Measurements from ENCODE around the gene CEP162.
"Not testable (repeated sequence)": the region's sequence is repeated elsewhere in the genome, so short reads cannot be mapped to it uniquely, and the experiment has no call there.

CEP162 gene

DNA sequence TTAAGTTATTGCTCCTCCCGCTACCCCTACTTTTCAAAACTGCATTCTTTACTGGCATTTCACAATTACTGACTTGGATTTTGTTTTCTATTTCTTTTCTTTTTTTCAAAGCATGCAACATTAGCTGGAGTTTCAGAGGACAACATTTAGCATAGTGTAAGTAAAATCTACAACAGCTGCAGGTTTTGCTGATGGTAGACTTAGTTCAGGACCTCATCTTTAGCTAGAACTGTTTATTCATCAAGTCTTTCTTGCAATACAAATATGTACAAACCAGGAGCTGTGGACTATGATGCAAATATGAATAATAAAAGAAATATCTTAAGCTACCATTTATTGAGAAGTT, 728 bp upstream of the CEP162 start:
- no peak for DNase-seq

DNA sequence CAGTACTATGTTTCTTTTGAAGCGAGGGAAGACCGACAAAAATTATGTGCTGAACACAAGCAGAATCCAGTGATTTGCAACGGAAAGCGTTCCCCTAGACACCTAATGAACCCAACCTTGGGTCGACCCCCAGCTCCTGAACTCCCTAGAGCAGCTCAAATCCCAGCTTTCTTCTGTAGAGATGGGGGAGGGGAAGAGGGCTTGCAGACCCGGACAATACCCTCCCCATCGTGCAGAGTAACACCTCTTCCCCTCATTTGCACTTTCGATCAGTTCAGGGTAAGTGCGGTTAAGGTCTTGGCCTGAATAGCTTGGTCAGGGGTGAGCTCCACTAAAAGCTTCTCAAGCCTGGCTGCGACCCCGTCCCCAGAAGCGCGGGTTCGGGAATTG, 404 bp downstream of the CEP162 start:
- DNase-seq = no peak

DNA sequence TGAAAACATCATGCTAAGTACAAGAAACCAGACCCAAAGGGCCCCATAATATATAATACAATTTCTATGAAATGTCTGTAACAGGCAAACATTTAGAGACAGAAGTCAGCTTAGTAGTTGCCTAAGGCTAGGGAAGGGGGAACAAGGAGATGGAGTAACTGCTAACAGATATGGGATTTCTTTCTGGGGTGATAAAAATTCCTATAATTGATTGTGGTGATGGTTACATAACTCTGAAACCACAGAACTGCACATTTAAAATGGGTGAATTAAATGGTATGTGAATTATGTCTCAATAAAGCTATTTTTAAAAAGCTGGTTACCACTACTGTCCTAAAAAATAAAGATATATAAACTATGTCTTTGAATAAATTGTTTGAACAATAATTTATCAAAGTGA, 3.2 kb downstream of the CEP162 start:
- DNase-seq = no peak

DNA sequence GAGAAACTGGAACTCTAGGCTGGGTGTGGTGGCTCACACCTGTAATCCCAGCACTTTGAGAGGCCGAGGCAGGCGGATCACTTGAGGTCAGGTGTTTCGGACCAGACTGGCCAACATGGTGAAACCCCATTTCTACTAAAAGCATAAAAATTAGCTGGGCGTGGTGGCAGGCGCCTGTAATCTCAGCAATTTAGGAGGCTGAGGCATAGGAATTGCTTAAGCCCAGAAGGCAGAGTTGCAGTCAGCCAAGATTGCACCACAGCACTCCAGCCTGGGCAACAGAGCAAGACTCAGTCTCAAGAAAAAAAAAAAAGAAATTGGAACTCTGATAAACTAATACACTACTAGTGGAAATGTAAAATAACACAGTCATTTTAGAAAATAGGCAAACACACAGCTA, 3.8 kb downstream of the CEP162 start:
- DNase-seq = not testable (repeated sequence)

DNA sequence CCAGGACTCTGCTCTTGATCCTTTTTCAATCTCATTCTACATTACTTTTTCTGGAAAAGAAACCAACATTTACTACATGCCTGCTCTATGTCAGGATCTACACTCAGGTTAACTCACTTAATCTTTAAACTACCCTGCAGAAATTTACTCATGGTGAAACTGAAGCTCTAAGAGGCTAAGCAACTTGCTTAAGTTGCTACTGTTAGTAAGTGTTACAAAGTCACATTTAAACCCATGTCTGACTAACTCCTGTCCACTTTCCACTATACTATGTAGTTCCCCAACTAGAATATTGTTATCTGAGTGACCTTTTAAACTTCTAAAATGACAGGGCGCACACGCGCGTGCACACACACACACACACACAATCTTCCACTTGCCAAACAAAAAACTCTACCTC, 5.0 kb downstream of the CEP162 start:
- DNase-seq = no peak

DNA sequence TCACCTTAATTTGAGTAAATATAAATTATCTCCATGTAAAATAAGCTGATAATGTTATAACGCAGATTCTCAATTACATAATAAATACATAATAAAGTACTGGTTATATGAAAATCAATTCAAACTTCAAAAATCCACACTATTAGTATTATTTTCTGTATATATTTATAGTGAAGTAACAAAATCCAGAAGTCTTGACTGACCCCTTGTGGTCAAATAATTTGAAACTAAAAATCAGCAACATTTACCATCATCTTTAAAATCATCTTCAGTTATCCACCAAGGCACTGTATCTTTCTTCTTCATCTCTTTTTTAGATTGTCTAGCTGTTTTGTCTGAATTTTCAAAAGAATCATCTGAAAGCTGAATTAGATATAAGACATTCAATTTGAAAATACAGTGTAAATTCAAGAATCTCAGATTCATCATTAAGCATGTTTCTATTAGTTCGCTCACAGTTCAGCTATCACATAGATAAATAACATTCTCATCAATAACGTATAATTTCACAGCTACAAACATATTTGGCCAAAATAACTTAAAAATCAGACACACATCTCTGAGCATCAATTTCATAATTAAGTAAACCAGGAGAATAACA, 6.5 kb downstream of the CEP162 start:
- no peak for DNase-seq

DNA sequence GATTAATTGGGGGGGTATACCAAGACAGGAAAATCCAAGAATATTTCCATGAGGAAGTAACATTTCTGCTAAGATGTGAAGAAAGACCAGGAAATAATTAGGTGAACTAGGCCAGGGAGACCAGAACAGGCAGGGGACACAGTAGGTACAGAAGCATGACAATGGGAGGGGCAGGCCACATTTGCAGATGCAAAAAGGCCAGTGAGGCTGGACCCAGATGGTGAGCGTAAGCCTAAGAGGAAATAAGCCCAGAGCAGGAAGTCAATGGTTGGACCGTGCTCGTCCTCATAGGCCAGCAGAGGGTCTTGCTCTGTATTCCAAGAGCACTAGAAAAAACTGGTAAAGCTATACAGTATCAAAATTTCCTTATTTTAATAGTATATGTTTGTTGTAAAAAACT, 9.4 kb downstream of the CEP162 start:
- DNase-seq = no peak

DNA sequence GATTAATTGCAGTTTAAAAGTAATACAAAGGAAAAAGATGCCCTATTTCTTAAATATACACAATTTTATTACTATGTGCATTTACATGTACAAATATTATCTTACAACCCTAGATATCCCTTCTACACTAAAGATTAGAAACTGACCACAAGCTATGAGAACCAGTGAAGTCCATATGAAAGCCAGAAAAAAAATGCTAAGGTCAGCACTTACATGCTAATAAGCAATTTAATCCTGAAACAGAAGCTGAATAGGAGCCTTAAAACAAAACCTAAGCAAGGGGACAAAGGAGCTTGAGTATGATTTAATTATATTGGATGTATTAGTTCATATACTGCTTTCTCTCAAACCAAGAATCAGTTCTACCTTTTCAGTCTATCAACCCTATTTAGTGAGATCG, 14.2 kb downstream of the CEP162 start:
- DNase-seq = no peak

DNA sequence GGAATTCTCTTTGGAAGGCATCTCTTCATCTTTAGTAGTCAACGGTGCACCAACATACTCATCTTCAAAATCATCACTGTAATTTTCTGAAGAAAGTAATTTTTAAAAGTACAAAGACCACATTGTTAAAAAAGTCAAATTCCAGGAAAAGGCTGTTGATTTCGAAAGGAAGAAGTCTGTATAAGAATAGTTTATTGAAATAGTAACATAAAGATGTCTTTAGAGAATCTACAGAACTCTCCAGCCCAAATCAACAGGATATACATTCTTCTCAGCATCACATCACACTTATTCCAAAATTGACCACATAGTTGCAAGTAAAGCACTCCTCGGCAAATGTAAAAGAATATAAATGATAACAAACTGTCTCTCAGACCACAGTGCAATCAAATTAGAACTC, 23.4 kb downstream of the CEP162 start:
- no peak for DNase-seq

DNA sequence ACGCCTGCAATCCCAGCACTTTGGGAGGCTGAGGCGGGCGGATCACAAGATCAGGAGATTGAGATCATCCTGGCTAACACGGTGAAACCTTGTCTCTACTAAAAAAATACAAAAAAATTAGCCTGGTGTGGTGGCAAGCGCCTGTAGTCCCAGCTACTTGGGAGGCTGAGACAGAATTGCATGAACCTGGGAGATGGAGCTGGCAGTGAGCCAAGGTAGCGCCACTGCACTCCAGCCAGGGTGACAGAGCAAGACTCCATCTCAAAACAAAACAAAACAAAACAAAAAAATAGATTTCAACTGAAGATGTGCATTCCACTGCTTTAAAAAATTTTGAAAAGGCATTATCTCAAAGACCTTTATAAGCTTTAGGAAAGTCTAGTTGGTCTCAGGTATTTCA, 27.5 kb downstream of the CEP162 start:
- DNase-seq = not testable (repeated sequence)

DNA sequence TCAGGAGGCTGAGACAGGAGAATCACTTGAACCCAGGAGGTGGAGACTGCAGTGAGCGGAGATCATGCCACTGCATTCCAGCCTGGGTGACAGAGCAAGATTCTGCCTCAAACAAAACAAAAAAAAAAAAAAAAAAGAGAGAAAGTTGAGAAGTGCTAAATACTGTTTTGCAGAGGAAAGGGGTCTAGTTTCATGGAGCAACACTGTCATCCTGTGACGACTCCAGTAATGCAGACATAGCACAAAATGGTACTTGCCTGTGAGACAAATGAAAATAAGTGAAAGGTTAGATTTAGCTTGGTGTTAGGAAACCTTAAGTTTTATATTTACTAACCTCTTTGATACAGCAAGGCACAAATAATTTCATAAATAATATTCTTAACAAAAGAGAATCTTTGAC, 29.7 kb downstream of the CEP162 start:
- DNase-seq = no peak

DNA sequence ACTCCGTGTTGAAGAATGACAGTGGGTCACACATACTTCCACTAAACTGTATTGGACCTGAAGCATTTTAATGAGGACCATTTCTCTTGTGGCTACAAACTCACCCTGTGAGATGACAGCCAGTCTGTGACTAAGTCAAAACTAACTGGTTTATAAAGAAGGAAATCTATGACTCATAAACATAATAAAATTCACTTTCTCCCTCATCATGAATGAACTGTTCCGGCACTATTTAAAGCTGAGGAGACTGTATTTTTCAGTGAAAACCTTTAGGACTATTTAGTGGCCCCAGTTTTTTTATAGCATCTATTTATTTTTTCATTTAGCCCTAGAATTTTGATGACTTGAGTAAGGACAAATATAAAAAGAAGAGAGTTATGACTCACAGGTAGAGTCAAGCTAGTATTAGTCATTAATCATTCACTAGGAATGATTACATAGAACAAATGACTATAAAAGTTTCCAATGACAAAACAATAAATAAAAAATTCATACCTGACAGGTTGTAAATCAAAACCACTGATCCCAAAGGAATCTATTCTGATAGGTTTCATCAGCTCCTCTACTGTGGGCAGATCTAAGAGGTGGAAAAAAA, 34.2 kb downstream of the CEP162 start:
- DNase-seq = no peak

DNA sequence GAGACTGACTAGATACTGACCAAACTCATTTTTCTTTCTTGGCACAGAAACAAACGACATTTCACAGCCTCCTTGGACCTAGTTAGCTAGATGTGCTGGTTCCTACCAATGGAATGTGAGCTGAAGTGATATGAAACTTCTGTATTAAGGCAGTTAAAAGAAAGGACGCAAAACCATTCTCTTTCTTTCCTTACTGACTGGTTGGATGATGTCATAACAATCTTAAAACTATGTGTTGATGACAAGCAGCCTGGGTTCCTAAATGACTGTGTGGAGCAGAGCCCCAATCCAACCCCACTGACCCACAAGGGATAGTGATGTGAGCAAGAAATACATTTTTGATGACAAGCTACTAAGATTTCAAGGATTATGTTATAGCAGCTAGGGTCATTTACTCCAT, 35.6 kb downstream of the CEP162 start:
- DNase-seq = no peak

DNA sequence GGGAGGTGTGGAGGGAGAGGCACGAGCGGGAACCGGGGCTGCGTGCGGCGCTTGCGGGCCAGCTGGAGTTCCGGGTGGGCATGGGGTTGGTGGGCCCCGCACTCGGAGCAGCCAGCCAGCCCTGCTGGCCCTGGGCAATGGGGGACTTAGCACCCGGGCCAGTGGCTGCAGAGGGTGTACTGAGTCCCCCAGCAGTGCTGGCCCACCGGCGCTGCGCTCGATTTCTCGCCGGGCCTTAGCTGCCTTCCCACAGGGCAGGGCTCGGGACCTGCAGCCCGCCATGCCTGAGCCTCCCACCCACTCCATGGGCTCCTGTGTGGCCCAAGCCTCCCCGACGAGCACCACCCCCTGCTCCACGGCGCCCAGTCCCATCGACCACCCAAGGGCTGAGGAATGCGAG, 38.1 kb downstream of the CEP162 start:
- DNase-seq = not testable (repeated sequence)

DNA sequence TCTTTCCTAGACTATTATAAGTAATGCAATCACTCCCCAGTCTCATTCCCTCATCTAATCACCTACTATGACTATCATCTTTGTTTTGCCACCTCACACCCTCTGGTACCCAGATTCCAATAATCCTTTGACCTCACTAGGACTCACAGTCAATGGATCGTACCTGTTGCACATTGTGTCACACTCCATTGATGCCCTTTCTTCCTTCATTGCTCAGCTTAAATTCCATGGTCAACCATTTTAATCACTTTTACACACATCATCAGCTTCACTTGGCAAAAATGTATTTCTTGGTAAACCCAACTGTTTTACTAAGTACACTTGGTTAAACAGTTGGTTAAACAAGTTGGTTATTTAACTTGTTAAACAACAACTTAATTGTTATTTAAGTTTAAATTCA, 44.0 kb downstream of the CEP162 start:
- DNase-seq = no peak

DNA sequence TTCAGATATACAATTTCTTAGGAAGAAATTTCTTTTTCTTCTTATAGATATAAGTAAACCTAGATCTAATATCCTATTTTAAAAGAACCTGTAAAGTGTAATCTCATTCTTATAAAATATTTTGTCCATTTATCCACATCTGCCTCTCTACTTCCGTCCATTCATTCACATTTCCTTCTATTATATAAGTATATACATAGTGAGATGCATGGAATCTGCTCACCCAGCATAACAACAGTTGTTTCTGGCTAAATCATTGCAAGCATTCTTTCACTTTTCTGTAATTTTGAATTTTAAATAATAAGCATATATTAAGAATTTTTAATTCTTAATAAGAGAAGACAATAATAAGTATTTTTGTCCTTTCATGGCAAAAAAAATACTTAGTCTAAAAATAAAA, 45.4 kb downstream of the CEP162 start:
- DNase-seq = no peak

DNA sequence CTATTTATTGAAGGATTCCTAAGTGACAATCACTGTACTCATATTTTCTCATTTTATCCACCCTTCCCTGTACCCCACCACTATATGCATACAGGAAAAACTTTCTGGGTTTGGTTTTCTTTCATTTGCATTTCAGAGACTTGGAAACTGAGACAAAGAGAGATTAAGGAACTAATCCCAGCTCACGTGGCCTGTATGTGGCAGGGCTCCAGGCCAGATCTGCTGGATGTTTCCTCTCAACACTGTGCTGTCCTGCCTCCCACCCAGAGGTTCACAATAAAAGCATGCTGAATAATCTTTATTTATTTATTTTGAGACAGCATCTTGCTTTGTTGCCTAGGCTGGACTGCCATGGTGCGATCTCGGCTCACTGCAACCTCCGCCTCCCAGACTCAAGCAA, 50.2 kb downstream of the CEP162 start:
- DNase-seq = no peak

DNA sequence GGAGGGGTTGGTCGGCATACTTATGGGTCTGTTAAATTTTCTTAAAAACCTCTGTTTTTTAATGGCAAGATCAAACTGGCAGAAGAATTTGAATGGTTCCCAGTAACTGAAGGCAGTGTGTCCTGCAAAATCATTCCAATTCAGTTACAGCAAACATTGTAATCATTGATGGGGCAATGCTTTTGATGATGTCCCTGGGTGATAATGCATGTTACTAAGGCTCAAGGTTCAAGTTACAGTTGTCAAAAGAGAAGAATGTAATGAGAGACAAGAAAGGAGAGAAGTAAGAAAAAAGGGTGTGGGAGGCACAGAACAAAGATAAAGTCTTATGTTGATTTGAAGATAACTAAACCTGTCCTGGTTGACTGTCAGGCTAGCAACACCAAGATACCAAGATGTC, 54.9 kb downstream of the CEP162 start:
- no peak for DNase-seq

DNA sequence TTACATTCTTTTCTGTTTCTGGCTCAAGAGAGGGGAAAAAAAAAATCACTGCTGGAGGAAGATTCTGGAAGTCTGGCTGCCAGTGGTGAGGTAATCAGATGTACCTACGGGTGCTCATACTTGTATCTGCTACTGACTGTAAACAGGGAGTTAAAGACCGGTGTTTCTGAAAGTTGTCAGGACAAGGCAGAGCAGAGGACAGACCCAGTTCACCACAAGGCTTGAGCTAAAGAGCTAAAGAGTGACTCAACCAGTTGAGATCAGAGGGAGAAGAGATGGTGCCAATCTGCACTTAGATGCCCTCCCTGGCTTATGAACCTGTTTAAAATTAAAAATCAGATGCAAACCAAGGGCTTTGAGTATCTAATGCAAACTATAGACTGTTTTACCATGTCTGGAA, 55.4 kb downstream of the CEP162 start:
- no peak for DNase-seq

DNA sequence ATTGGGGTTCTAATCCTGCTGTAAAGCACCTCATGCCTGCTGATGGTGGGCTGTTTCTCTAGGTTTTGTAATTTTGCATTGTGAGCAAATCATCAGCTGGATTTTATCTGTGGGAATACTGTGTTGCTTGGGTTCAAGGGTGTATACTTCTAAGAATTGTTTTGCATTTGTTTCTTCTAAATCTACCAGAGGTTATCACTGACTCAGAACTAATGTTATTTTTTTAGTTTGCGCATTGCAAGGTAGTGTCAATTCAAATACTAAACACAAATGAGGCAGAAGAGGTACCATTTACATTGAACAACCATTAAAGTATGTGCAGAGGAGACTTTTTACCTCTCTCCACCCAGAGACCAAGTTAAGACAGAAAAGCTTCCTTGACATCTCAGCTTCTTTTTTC, 60.0 kb downstream of the CEP162 start:
- no peak for DNase-seq

DNA sequence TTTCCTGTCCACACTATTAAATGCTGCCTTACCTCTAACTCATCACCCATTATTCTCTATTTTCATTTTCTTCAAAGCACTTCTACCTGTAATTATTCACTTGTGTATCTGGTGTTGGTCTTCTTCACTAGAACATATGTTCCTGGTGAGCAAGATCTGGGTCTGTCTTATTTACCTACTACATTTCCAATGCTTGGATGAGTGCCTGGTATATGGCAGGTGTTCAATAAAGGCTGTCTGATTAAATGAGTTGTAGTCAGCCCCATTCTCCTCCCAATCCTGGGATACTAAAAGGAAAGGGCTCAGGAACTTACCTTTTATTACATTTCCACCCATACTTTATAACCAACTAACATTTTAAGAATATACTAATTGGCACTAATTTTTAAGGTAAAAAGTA, 61.0 kb downstream of the CEP162 start:
- peak in 1 of 2 experiments; percentile 21 for DNase-seq

DNA sequence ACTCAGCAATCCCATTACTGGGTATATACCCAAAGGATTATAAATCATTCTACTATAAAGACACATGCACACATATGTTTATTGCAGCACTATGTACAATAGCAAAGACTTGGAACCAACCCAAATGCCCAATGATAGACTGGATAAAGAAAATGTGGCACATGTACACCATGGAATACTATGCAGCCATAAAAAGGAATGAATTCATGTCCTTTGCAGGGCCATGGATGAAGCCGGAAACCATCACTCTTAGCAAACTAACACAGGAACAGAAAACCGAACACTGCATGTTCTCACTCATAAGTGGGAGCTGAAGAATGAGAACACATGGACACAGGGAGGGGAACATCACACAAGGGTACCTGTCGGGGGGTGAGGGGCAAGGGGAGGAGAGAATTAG, 63.1 kb downstream of the CEP162 start:
- DNase-seq = not testable (repeated sequence)

DNA sequence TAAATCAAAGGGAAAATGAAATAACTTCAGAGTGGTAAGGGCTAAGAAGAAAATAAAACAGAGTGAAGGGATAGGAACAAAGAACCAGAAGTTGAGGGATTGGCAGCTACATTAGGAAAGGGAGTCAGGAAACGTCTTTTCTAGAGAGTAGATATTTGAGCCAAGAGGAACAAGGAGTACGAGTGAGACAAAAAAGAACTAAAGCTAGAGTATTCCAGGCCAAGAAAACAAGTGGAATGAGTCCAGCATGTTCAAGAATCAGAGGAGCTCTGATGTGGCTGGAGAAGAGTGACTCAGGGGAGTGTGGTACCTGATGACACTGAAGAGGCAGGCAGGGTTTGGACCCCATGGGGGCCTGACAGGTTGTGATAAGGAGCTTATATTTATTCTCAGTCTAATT, 66.3 kb downstream of the CEP162 start:
- no peak for DNase-seq

DNA sequence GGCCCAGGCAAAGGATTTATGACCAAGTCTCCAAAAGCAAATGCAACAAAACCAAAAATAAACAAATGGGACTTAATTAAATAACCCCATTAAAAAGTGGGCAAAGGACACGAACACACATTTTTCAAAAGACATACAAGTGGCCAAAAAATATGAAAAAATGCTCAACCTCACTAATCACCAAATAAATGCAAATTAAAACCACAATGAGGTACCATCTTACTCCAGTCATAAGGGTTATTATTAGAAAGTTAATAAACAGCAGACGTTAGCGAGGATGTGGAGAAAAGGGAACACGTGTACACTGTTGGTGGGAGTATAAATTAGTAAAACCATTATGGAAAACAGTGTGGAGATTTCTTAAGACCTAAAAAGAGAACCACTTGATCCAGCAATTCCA, 71.1 kb downstream of the CEP162 start:
- DNase-seq = no peak

DNA sequence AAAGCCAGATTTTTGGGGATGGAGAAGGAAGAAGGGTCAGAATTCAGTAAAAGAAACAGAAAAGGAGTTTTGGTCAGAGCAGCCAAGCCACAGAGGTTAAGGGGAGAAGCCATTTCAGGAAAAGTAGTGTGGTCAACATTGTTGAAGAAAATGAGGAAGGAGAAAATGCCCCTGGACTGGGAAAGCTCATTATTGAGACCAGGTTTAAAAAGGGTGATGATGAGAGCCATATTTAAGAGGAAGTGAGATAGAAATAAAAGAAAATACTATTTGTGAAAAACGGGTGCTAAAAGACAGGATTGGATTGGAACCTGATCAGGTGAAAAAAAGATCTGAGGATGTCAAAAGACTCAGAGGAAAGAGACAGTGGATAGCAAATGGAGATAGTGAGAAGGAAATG, 75.8 kb downstream of the CEP162 start:
- no peak for DNase-seq

DNA sequence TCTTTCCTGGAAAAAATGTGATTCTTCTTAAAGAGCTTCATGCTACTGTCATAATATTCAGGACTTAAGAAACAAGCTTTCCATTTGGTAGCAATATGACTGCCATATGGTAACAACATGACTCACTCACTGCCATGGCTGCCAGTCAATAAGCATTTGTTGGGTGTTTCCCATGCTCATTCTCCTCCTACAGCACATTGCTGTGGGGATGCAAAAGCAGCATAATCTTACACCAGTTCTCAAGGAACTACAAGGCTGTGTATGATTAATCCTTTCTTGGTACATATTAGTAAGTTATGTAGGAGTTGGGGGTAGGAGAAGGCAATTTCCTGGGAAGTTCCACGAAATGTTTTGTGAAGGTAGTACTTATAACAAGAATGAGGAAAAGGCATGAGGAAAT, 76.7 kb downstream of the CEP162 start:
- peak; percentile 2 to 35 for DNase-seq

Data from cerebellar nuclear complex (tissue), 1 donor.